ENCODE measurements around the gene FHL1.
"Not testable (repeated sequence)": the region's sequence is repeated elsewhere in the genome, so short reads cannot be mapped to it uniquely, and the experiment has no call there.

The FHL1 gene

GRCh38 chrX:136209016-136209738 is 61.8 kb downstream of the FHL1 start:
- no peak for DNase-seq (ENCODE audit: low read depth in 2 of 2)

GRCh38 chrX:136209751-136210150 is 62.4 kb downstream of the FHL1 start:
- DNase-seq (ENCODE audit: low read depth in 2 of 2): no peak

GRCh38 chrX:136210243-136210642 is 62.9 kb downstream of the FHL1 start:
- DNase-seq (ENCODE audit: low read depth in 2 of 2): no peak

- DNase-seq (ENCODE audit: low read depth in 2 of 2): no peak
Measured at GRCh38 chrX:136210806-136211205, 63.5 kb downstream of the FHL1 start.

- no peak for DNase-seq (ENCODE audit: low read depth in 2 of 2)
Measured at GRCh38 chrX:136211766-136212556, 64.6 kb downstream of the FHL1 start.

GRCh38 chrX:136212557-136213111 is 65.3 kb downstream of the FHL1 start:
- no peak for DNase-seq (ENCODE audit: low read depth in 2 of 2)

- no peak for DNase-seq (ENCODE audit: low read depth in 2 of 2)
Measured at GRCh38 chrX:136214551-136214950, 67.2 kb downstream of the FHL1 start.

GRCh38 chrX:136215559-136215958 is 68.2 kb downstream of the FHL1 start:
- no peak for DNase-seq (ENCODE audit: low read depth in 2 of 2)

- no peak for DNase-seq (ENCODE audit: low read depth in 2 of 2)
Measured at GRCh38 chrX:136219893-136220292, 72.6 kb downstream of the FHL1 start.

GRCh38 chrX:136220540-136220939 is 73.2 kb downstream of the FHL1 start:
- DNase-seq (ENCODE audit: low read depth in 2 of 2): no peak

- DNase-seq (ENCODE audit: low read depth in 2 of 2): no peak
Measured at GRCh38 chrX:136220951-136221350, 73.6 kb downstream of the FHL1 start.

- DNase-seq (ENCODE audit: low read depth in 2 of 2): no peak
Measured at GRCh38 chrX:136221851-136222513, 74.6 kb downstream of the FHL1 start.

- no peak for DNase-seq (ENCODE audit: low read depth in 2 of 2)
Measured at GRCh38 chrX:136227074-136227473, 79.7 kb downstream of the FHL1 start.

GRCh38 chrX:136227948-136228838 is 80.9 kb downstream of the FHL1 start:
- no peak for DNase-seq (ENCODE audit: low read depth in 2 of 2)

GRCh38 chrX:136228839-136229207 is 81.5 kb downstream of the FHL1 start:
- DNase-seq (ENCODE audit: low read depth in 2 of 2): no peak

- no peak for DNase-seq (ENCODE audit: low read depth in 2 of 2)
Measured at GRCh38 chrX:136237074-136237473, 89.7 kb downstream of the FHL1 start.

- not testable (repeated sequence) for DNase-seq (ENCODE audit: low read depth in 2 of 2)
Measured at GRCh38 chrX:136237849-136238248, 90.5 kb downstream of the FHL1 start.

GRCh38 chrX:136246201-136246600 is 98.9 kb downstream of the FHL1 start:
- DNase-seq (ENCODE audit: low read depth in 2 of 2): no peak

- peak; percentile 4 to 8 for DNase-seq (ENCODE audit: low read depth in 2 of 2)
Measured at GRCh38 chrX:136250191-136251040, 103.1 kb downstream of the FHL1 start.

Data from stimulated activated CD8-positive, alpha-beta memory T cell treated with anti-CD3 and anti-CD28 coated beads, Interleukin-2, amount 100 ng/mL, for 1 hour (primary cell).